Right lobe of liver (tissue), 6 donors: ENCODE measurements around the gene HOXB7. TPM values are rescaled to one million over a fixed set of nuclear protein-coding genes. Genes with fewer than 3 reads are reported as not detected.

Source experiments
- ATAC-seq, 4 donors: fragments of 200-7000 bp; cut with Tn5 transposase; one replicate each; pipeline ENCODE4 v1.9.1; 2020; ENCODE audit warnings: mild to moderate bottlenecking in 4 of 4, moderate library complexity in 4 of 4
- DNase-seq, 3 donors: peaks; one replicate each; pipeline ENCODE4 v3.0.0-alpha.2; 2020
- H3K27ac ChIP-seq, 3 donors: fragments of 200-600 bp; one replicate each; pipeline ENCODE4 v1.8.0; 2022
- H3K27me3 ChIP-seq, 2 donors: fragments of 200-600 bp; one replicate each; pipeline ENCODE4 v1.8.0; 2022
- H3K36me3 ChIP-seq, 4 donors: fragments of 200-600 bp; sonication (generic) in 1 of 4; one replicate each; pipeline versions ENCODE4 v1.5.1 to v1.8.0; 2017 to 2022; ENCODE audit warnings: control low read depth in 1 of 4
- H3K4me1 ChIP-seq, 4 donors: fragments of 200-600 bp; sonication (generic) in 1 of 4; one replicate each; pipeline versions ENCODE4 v1.5.1 to v1.8.0; 2017 to 2022; ENCODE audit warnings: control low read depth in 1 of 4
- H3K4me3 ChIP-seq, 3 donors: fragments of 200-600 bp; one replicate each; pipeline ENCODE4 v1.8.0; 2022
- H3K9me3 ChIP-seq, 4 donors: fragments of 200-600 bp; sonication (generic) in 1 of 4; one replicate each; pipeline versions ENCODE4 v1.5.1 to v1.8.0; 2017 to 2022; ENCODE audit warnings: control low read depth in 1 of 4
- POLR2A ChIP-seq: fragments of 450-650 bp; IDR thresholded peaks from one replicate; pipeline ENCODE4 v1.6.1; 2017; ENCODE audit warnings: antibody characterized with exemption, mild to moderate bottlenecking
- WGBS: methylation state at CpG from one replicate; pipeline ENCODE4 v1.1.6; 2018; ENCODE audit warnings: low coverage, low lambda C conversion rate; ENCODE audit not compliant: insufficient coverage; ENCODE audit errors: missing lambda C conversion rate; 5-methylcytosine and 5-hydroxymethylcytosine counted together
- intact Hi-C, 2 donors: fragments of 100-400 bp; cut with DNase I; formaldehyde crosslinking; loops; one replicate each; pipeline versions ENCODE4 v1.11.2 to v1.14.1; 2022
- total RNA-seq, 6 experiments: library from RNA; depleted of rRNA in 2 of 6; stranded (reverse); fragments of >200 nt in 2 of 6; fragmentation: NEBNext Ultra II Directional in 3 of 6; extraction: Animal tissue kit (Norgen Biotek cat#: 25700) in 3 of 6; gene quantifications; one replicate each; pipeline versions ENCODE4 v1.1.0 to v1.2.4, GENCODE V29; 2016 to 2023
- TF ChIP-seq, protein P1 (sequence below), 4 donors: fragments of 200-600 bp in 3 of 4; fragments of 450-650 bp in 1 of 4; IDR thresholded peaks; one replicate each; pipeline versions ENCODE4 v1.5.1 to v1.8.0; 2016 to 2022; ENCODE audit warnings: antibody characterized with exemption in 4 of 4, mild to moderate bottlenecking in 2 of 4
- donor health status: DM: no; HTN: yes; CAD: no.
- donor health status: DM: no; HTN: no; CAD: no.
- donor health status: DM: no; HTN: no; CAD: no.
- donor health status: DM: no; HTN: yes; CAD: no.
- donor health status: DM: no; HTN: yes; CAD: no.

The HOXB7 gene
- total RNA-seq, 6 experiments from 2014 or later, result 0.16 to 0.79 (median 0.30) TPM; not detected in 2

DNA sequence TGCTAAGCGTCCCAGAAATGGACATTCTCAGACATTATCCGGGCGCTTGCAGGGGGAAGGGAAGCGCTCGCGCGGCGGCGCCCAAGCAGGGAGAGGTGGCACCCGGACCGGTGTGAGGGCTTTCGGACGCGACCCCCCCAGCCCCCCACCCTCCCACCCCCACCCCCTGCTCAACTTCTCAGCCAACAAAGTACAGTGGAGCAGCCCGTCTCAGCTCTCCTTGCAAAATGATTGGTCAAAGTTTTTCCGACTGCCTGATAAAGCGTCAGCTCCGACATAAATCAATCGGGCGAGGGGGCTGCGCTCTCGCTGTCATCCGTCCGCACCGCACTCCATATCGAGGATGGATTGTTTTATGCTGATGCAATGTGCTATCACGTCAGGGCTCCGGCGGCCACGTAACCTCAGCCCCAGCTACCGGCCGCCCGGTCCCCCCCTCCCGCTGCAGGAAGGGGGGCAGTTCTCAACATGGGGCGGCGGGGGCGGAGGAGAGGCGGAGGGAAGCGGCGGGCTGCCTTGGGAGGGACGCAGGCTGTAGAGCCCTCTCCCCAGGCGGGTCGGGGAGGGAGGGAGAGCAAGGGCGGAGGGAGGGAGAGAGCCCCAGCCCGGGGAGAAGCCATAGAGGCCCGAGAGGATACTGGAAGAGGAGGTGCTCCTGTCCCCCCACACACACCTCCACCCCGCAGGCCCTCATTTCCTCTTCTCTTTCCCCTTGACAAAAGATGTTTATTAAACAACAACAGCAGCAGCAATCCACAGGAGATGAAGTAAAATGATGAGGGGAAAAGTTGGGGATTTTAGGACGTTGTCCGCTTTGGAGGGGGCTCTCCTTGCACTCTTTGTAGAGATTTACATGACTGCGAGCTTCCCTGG is 15.7 kb upstream of the HOXB7 start, which contains the start of gene HOXB9:
HOXB9 (minus strand) TSS at position 114 of the 873 bp plus-strand sequence; CDS start at position 25, 89 bp downstream.
- no peak for ATAC-seq
- intact Hi-C loops, result no loop called here
- H3K9me3 ChIP-seq, result no peaks in the 10 kb centered on the region
- H3K27me3 ChIP-seq, result peaks cover 32 to 72% of the 10 kb centered on the region in 2 donors
- DNase-seq, result no peak
- H3K27ac ChIP-seq, result no peak within 1 kb of the TSS
- no peak for TF ChIP-seq POLR2A
- TF ChIP-seq, protein P1, sequence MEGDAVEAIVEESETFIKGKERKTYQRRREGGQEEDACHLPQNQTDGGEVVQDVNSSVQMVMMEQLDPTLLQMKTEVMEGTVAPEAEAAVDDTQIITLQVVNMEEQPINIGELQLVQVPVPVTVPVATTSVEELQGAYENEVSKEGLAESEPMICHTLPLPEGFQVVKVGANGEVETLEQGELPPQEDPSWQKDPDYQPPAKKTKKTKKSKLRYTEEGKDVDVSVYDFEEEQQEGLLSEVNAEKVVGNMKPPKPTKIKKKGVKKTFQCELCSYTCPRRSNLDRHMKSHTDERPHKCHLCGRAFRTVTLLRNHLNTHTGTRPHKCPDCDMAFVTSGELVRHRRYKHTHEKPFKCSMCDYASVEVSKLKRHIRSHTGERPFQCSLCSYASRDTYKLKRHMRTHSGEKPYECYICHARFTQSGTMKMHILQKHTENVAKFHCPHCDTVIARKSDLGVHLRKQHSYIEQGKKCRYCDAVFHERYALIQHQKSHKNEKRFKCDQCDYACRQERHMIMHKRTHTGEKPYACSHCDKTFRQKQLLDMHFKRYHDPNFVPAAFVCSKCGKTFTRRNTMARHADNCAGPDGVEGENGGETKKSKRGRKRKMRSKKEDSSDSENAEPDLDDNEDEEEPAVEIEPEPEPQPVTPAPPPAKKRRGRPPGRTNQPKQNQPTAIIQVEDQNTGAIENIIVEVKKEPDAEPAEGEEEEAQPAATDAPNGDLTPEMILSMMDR (IDR thresholded peaks at IDR 0.05), result no peak
- peak within 1 kb of the TSS in 2 of 3 donors; percentile 9 to 31 for H3K4me3 ChIP-seq
- no peaks in the 10 kb centered on the region for H3K36me3 ChIP-seq
- WGBS, result 2% methylated on average over 24 of the region's 50 CpGs
- H3K4me1 ChIP-seq, result peaks cover 0 to 17% (median 2%) of the 10 kb centered on the region in 4 donors

DNA sequence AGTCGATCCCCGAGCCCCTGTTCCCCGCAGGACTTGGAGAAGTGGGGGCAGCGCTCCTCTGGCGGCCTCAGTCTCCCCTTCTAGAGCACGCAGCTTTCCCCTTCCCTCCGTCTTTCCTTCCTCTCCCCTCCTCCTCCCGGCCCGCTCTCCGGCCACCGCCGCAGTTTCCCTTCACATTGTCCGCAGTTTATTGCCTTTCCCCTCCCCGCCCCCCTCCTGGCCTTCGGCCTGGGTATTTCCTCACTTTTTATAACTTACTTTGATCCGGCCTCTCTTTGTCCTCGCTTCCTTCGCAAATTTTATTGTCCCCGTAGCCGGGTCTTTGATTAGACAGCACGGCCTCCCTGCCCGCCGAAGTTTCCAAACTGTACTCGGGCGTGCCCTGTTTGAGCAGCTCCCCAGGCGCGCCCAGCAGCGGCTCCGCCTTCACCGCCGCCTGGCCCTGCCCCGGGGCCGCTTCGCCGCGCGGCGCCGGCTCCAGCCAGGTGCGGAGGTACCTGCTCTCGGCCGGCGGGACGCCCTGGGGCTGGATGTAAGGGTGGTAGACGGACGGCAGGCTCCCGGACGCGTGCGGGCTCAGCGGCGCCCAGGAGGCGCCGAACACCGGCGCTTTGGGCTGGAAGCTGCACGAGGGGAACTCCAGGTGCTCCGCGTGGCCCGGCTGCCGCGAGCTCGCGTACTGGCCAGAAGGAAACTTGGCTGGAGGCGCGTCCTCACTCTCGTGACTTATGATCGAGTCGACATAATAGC is 14.9 kb upstream of the HOXB7 start:
- no peak for DNase-seq
- intact Hi-C loops, result no loop called here
- 2% methylated on average over 37 of the region's 69 CpGs for WGBS

DNA sequence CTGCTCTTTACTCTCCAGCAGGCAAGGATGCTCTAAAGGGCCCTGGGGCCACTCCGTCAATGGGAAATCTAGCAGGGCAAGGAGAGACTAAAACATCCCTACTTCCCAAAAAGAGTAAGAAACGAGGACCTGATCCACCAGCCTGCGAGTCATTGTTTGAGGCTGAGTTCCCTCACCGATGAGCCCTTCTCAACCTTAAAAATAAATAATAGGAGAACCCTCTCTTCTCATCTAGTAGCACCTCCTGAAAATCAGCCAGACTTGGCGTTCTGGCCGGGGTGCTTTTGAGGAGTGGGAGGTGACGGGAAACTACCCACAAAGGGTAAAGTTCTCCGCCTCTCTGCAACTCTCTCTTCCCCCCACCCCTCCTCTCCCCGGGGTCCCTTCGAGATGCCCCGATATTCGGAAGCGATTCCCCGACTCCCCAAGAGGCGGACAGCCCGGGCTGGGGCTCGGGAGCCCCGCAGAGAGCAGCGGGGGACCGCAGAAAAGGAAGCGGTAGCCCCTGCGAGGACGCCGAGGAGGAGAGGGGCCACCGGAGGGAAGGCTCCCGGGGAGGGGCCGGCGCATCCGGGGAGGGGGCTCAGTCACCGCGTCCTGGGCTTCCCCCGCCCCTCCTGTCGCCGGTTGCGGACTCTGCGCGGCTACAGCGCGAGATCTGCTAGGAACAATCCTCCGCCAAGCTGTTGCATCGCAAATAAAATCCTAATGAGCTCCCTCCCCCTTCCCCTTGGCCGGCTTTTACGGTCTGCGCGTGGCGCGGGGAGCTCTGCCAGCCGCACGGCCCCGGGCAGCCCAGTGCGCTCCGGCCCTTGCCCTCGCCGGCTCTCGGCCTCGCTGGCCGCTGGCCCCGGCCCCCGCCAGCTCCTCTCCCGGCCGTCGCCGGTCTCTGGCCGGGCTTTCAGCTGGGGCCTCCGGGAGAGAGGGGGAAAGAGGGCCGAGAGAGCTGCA is 14.0 kb upstream of the HOXB7 start:
- peak overlapping the region in 1 of 3 donors; percentile 9 for H3K4me3 ChIP-seq
- H3K36me3 ChIP-seq, result no peaks in the 10 kb centered on the region
- DNase-seq (no peak), ATAC-seq (peak; percentile 28 to 58 (median 40))
- H3K27me3 ChIP-seq, result peaks cover 34 to 73% of the 10 kb centered on the region in 2 donors
- 3% methylated on average over 17 of the region's 66 CpGs for WGBS
- intact Hi-C loops, result no loop called here
- TF ChIP-seq, protein P1 (IDR thresholded peaks at IDR 0.05), result no peak
- TF ChIP-seq POLR2A, result no peak
- H3K9me3 ChIP-seq, result no peaks in the 10 kb centered on the region
- no peak overlapping the region for H3K27ac ChIP-seq
- peaks cover 0 to 17% (median 2%) of the 10 kb centered on the region in 4 donors for H3K4me1 ChIP-seq

More for the DNA sequence above, 14.9 kb upstream of the HOXB7 start:
- Histone ChIP-seq H3K27ac (no peak overlapping the region), H3K36me3 (no peaks in the 10 kb centered on the region), H3K4me1 (peaks cover 0 to 17% (median 2%) of the 10 kb centered on the region in 4 donors), H3K4me3 (peak overlapping the region in 2 of 3 donors; percentile 9 to 31), H3K9me3 (no peaks in the 10 kb centered on the region), H3K27me3 (peaks cover 35 to 72% of the 10 kb centered on the region in 2 donors)
- TF ChIP-seq, protein P1 (IDR thresholded peaks at IDR 0.05), result no peak
- no peak for TF ChIP-seq POLR2A
- peak; percentile 54 to 60 (median 56) for ATAC-seq

DNA sequence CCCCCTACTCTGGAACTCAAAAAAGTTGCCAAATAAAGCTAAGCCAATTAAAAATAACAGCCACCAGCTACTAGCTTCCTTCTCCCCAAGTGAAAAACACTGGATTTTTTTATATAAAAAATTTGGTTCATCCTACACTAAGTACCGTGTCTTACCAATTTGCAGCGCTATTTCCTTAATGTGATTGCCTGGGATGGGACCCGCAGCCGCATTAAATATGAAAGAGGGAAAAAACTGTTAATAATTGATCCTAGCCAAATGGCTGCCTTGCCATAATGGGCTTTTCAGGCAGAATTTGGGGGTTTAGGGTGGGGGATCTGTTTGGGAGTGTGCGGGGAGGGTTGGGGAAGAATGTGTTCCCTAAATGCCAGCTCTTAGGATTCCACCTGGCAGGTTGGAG is 13.3 kb upstream of the HOXB7 start:
- no peak for TF ChIP-seq POLR2A
- TF ChIP-seq, protein P1 (IDR thresholded peaks at IDR 0.05), result no peak
- Histone ChIP-seq H3K27ac (no peak overlapping the region), H3K9me3 (no peaks in the 10 kb centered on the region), H3K36me3 (no peaks in the 10 kb centered on the region), H3K4me1 (peaks cover 0 to 17% (median 2%) of the 10 kb centered on the region in 4 donors), H3K4me3 (no peak overlapping the region), H3K27me3 (peaks cover 29 to 71% of the 10 kb centered on the region in 2 donors)
- intact Hi-C loops, result no loop called here
- no peak for ATAC-seq
- DNase-seq, result no peak
- WGBS, result 19% methylated on average over 5 of the region's 5 CpGs
